Measurements from ENCODE around the gene ARL2BP.

Gene ARL2BP

DNA sequence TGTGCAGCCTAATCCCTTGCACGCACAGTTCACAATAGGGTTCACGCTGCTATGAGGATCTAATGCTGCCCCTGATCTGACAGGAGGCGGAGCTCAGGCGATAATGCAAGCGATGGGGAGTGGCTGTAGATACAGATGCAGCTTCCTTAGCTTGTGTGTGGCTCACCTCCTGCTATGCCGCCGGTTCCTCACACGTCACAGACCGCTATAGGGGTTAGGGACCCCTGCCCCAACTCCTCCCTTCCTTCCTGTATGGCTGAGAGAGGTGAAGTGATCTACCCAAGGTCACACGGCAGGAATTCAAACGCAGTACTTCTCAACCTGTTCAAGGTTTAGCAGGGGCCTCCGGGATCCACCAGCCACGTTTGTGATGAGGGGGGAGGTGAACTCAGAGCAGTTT lies 52.8 kb downstream of the ARL2BP start:
- Mint-ChIP-seq H3K4me1 (ENCODE audit: low read depth) (peaks cover 9% of the 10 kb centered on the region), H3K27ac (peak overlapping the region; percentile 84), H3K4me3 (peak overlapping the region; percentile 74), H3K27me3 (ENCODE audit: low read depth) (no peaks in the 10 kb centered on the region), H3K9me3 (no peaks in the 10 kb centered on the region), H3K36me3 (ENCODE audit: low read depth) (no peaks in the 10 kb centered on the region)
- DNase-seq (ENCODE audit: low spot score) = peak; percentile 15

DNA sequence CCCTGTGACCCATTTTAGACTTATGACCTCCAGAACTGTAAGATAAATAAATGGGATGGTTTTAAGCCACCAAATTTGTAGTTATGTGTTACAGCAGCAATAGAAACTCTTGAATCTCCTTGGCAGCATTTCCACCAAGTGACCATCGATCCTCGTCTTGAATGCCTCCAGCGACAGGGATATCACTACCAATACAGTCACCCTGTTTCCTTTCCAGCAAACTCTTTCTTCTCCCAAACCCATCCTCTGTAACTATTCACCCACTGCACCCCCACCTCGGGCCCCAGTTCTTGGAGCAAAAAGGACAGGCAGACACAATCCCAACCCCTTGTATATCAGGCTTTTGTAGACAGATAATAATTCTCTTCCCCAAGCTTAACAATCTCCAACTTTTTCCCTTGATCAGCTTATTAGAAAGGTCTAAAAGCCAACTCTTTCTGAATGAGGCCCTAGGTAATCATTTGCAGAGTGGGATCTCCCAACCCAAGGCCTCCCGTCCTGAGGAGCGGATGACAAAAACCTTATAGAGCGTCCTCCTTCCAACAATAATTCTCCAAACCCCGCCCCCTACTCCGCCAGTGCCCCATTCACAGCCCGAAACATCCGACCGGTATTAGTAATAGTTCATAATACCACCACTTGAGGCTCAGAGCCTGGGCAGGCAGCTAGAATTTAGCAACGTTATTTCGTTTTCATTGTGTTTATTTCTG lies 54.1 kb downstream of the ARL2BP start:
- H3K9me3 Mint-ChIP-seq = no peaks in the 10 kb centered on the region
- H3K27me3 Mint-ChIP-seq (ENCODE audit: low read depth) = no peaks in the 10 kb centered on the region
- no peaks in the 10 kb centered on the region for H3K36me3 Mint-ChIP-seq (ENCODE audit: low read depth)
- no peak overlapping the region for H3K4me3 Mint-ChIP-seq
- H3K27ac Mint-ChIP-seq = no peak overlapping the region
- H3K4me1 Mint-ChIP-seq (ENCODE audit: low read depth) = peaks cover 13% of the 10 kb centered on the region
- no peak for DNase-seq (ENCODE audit: low spot score)

DNA sequence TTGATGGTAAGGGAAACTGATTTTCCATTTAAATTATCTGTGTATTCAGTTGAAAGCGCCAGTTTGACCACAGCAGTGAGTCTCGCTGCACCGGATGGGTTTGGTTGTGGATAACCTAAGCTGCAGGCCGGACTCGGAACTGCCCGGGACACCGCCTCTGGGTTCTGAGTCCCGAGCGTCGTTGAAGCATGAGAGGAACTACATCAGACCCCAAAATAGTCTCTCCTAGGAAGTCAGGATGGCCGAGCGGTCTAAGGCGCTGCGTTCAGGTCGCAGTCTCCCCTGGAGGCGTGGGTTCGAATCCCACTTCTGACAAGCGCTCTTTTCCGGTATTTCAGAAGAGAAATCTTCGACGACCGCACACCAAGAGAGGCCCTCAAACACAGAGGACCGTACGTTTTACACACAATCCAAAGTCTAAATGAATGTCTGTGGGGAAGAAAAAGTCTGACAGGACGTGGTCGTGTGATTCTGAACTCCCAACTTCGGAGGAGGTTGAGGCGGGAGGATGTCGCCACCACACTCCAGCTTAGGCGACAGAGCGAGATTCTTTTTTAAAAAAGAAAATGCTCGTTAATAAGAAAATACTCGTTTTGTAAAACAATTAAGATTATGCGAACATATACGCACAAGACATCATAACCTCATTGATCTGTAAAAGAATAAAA lies 54.8 kb downstream of the ARL2BP start:
- Mint-ChIP-seq H3K27ac (no peak overlapping the region), H3K4me1 (ENCODE audit: low read depth) (peaks cover 14% of the 10 kb centered on the region), H3K9me3 (no peaks in the 10 kb centered on the region), H3K27me3 (ENCODE audit: low read depth) (no peaks in the 10 kb centered on the region), H3K4me3 (no peak overlapping the region), H3K36me3 (ENCODE audit: low read depth) (no peaks in the 10 kb centered on the region)
- peak; percentile 86 for DNase-seq (ENCODE audit: low spot score)

- no peaks in the 10 kb centered on the region for H3K9me3 Mint-ChIP-seq
- H3K4me3 Mint-ChIP-seq = no peak overlapping the region
- no peak overlapping the region for H3K27ac Mint-ChIP-seq
- H3K36me3 Mint-ChIP-seq (ENCODE audit: low read depth) = no peaks in the 10 kb centered on the region
- DNase-seq (ENCODE audit: low spot score) = peak; percentile 99
- H3K4me1 Mint-ChIP-seq (ENCODE audit: low read depth) = peaks cover 14% of the 10 kb centered on the region
- H3K27me3 Mint-ChIP-seq (ENCODE audit: low read depth) = peaks cover 2% of the 10 kb centered on the region
Observed at GRCh38 chr16:57300387-57301125, 55.5 kb downstream of the ARL2BP start.

DNA sequence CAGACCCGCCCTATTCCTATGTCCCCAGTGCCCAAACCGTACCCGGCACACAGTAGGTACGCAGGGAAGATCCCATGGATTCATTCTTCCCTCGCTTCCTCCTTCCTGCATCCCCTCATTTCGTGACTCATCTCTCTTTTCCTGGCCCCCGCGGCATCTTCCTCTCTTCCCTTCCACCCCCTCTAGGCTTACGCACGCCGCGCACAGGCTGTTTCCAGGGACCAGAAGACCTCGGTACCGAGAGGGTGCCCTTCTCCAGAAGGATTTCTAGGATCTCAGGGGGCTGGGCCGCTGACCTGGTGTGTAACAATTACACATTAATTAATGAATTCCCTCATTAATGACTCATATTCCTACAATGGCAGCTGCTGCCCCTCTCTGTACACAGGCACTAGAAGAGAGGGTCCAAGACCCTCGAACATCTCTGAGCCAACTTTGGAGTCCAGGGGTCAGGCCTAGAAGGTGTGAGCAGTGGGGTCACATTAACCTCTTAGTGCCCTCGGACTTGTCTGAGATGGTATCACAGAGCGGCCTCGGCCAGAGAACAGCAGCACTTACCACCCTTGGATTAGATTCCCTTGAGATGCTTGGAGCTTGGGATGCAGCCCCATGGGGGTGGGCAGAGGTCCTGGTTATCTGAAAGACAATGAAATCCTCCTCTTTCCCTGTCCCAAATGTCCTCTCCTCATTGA lies 56.2 kb downstream of the ARL2BP start:
- no peaks in the 10 kb centered on the region for H3K9me3 Mint-ChIP-seq
- H3K4me1 Mint-ChIP-seq (ENCODE audit: low read depth) = peaks cover 14% of the 10 kb centered on the region
- no peak for DNase-seq (ENCODE audit: low spot score)
- H3K27ac Mint-ChIP-seq = no peak overlapping the region
- H3K4me3 Mint-ChIP-seq = no peak overlapping the region
- H3K36me3 Mint-ChIP-seq (ENCODE audit: low read depth) = no peaks in the 10 kb centered on the region
- H3K27me3 Mint-ChIP-seq (ENCODE audit: low read depth) = peaks cover 2% of the 10 kb centered on the region

All from T-helper 2 cell treated with Interferon-gamma antibody and Interleukin-4, amounts not matched to agents 5 μg/mL and 100 μg/mL, for 36 hours (primary cell).